SK-N-MC (cell line): ENCODE results near the gene PLD3.

ENCODE experiments used
- EZH2 ChIP-seq: fragments of 200-600 bp; sonication (generic); IDR thresholded peaks from one replicate; pipeline ENCODE4 v1.6.1; 2017; ENCODE audit warnings: antibody characterized with exemption
- FOXP2 ChIP-seq: optimal IDR thresholded peaks from 2 replicates; pipeline ENCODE3; 2011; ENCODE audit warnings: mild to moderate bottlenecking, moderate library complexity; ENCODE audit not compliant: insufficient read depth; ENCODE audit errors: extremely low read length, control extremely low read depth
- POLR2AphosphoS5 ChIP-seq: IDR thresholded peaks from 2 replicates; pipeline ENCODE4 v1.6.1; 2012; ENCODE audit warnings: mild to moderate bottlenecking, low read depth, low read length, borderline replicate concordance

GRCh38 chr19:40360708-40361241 lies 12.3 kb downstream of the PLD3 start:
- TF ChIP-seq POLR2AphosphoS5 (no peak), FOXP2 (no peak), EZH2 (no peak)
